ENCODE results near the gene WDR47. TPM values are rescaled to one million over a fixed set of nuclear protein-coding genes. Genes with fewer than 3 reads are reported as not detected.
"Not testable (repeated sequence)": the region's sequence is repeated elsewhere in the genome, so short reads cannot be mapped to it uniquely, and the experiment has no call there.

WDR47 gene
- total and polyA plus RNA-seq, 10 of the 15 experiments (the other 5 are each of a cell fraction or from before 2014, with no cell fraction given), result 2.4 to 9.7 (median 5.9) TPM

DNA sequence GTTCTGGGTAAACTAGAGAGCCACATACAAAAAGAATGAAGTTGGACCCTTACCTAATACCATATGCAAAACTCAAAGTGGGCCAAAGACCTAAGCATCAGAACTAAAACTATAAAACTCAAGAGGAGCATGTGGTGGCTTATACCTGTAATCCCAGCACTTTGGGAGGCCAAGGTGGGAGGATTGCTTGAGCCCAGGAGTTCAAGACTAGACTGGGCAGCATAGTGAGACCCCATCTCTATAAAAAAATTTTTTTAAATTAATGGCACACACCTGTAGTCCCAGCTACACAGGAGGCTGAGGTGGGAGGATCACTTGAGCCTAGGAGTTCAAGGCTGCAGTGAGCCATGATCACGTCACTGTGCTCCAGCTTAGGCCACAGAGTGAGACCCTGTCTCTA is 114.3 kb downstream of the WDR47 start:
- RAD21 ChIA-PET (ENCODE audit: unreplicated experiment); H3K27me3 ChIP-seq (replicated peaks in 1 of 2; ENCODE audit: control insufficient read depth in 2 of 2, insufficient read depth in 2 of 2, low read length in 1 of 2); FAIRE-seq; H4K20me1 ChIP-seq (ENCODE audit: control insufficient read depth, insufficient read depth); H3K4me3 ChIP-seq; in situ Hi-C loops (cut with MboI); H3K9me3 ChIP-seq (replicated peaks; ENCODE audit: control insufficient read depth, insufficient read depth, low read length); BruUV-seq (replicated peaks); H3K9ac ChIP-seq (ENCODE audit: control insufficient read depth, insufficient read depth, low read length); ATAC-seq; CTCF ChIA-PET; intact Hi-C loops (cut with micrococcal nuclease; ENCODE audit: unreplicated experiment); H2AFZ ChIP-seq (ENCODE audit: control insufficient read depth, low read depth, low read length); DNase-seq (ENCODE audit: low read depth, low spot score); H3K27ac ChIP-seq (ENCODE audit: control insufficient read depth, insufficient read depth); H3K4me2 ChIP-seq (ENCODE audit: control insufficient read depth, insufficient read depth); H3K79me2 ChIP-seq (ENCODE audit: control insufficient read depth, insufficient read depth, low read length); SMC1A ChIA-PET (ENCODE audit: uncharacterized antibody, unreplicated experiment); POLR2A ChIA-PET: not testable (repeated sequence)
- peaks cover 10% of the 10 kb centered on the region for H3K4me1 ChIP-seq (ENCODE audit: control insufficient read depth, insufficient read depth, low read length)
- H3K36me3 ChIP-seq (ENCODE audit: control insufficient read depth in 2 of 2, insufficient read depth in 2 of 2, low read length in 1 of 2), result peaks cover 2 to 32% of the 10 kb centered on the region in 2 experiments
- WGBS (ENCODE audit: insufficient coverage, insufficient replicate concordance, low lambda C conversion rate, missing lambda C conversion rate), result 100% methylated on average over 1 of the region's 1 CpG

DNA sequence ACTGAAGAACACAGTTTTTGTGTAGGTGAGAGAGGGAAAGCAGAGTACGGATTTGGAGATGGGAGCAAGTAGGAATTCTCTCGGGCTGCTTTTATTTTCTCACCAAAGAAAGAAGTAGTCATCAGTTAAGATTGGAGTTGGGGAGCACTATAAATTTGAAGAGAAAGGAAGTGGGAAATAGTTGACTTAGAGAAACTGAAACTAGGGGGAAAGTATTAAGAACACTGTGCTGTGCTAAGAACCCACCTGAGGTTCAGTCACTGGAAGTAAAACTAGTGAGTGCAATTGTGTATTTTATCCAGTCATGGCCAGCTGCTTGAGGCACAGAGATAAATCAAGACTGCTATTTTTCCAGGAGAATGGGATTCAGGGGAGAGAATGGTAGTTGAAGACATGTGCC is 116.0 kb downstream of the WDR47 start:
- no TSS peak for BruUV-seq (replicated peaks)
- intact Hi-C loops (cut with micrococcal nuclease; ENCODE audit: unreplicated experiment), result no loop called here
- peak overlapping the region; percentile 49; the same call in 1 of the 2 replicates for H3K4me2 ChIP-seq (ENCODE audit: control insufficient read depth, insufficient read depth)
- RAD21 ChIA-PET (ENCODE audit: unreplicated experiment), result interaction anchor here (1.6 kb wide), 1 partner anchor 100 kb away, joined by 6 read pairs; no protein-coding TSS in a partner anchor
- no peaks in the 10 kb centered on the region for H3K79me2 ChIP-seq (ENCODE audit: control insufficient read depth, insufficient read depth, low read length)
- SMC1A ChIA-PET (ENCODE audit: uncharacterized antibody, unreplicated experiment), result interaction anchor here (1.5 kb wide), 1 partner anchor 9 kb away, joined by 3 read pairs; no protein-coding TSS in a partner anchor
- in situ Hi-C loops (cut with MboI), result no loop called here
- H3K9ac ChIP-seq (ENCODE audit: control insufficient read depth, insufficient read depth, low read length), result no peak overlapping the region
- H3K9me3 ChIP-seq (replicated peaks; ENCODE audit: control insufficient read depth, insufficient read depth, low read length), result no peaks in the 10 kb centered on the region
- POLR2A ChIA-PET, result interaction anchor here (0.6 kb wide), 1 partner anchor 1151 kb away, joined by 3 read pairs; no protein-coding TSS in a partner anchor
- H3K27ac ChIP-seq (ENCODE audit: control insufficient read depth, insufficient read depth), result 0 out of 2 replicates have a peak overlapping the region, but pooled peaks have one; percentile 10
- DNase-seq (ENCODE audit: low read depth, low spot score) (no peak), ATAC-seq (peak; percentile 53), FAIRE-seq (no peak)
- no peaks in the 10 kb centered on the region for H4K20me1 ChIP-seq (ENCODE audit: control insufficient read depth, insufficient read depth)
- TF ChIP-seq SPI1 (IDR thresholded peaks at IDR 0.05; ENCODE audit: borderline replicate concordance, insufficient read depth, low read depth, low read length) (peak; percentile 51; the same call in 1 of the 2 replicates), NR2C2 (IDR thresholded peaks at IDR 0.05; ENCODE audit: borderline replicate concordance, control insufficient read depth, insufficient read length, low read depth) (no peak)
- TF ChIP-seq, protein P1, sequence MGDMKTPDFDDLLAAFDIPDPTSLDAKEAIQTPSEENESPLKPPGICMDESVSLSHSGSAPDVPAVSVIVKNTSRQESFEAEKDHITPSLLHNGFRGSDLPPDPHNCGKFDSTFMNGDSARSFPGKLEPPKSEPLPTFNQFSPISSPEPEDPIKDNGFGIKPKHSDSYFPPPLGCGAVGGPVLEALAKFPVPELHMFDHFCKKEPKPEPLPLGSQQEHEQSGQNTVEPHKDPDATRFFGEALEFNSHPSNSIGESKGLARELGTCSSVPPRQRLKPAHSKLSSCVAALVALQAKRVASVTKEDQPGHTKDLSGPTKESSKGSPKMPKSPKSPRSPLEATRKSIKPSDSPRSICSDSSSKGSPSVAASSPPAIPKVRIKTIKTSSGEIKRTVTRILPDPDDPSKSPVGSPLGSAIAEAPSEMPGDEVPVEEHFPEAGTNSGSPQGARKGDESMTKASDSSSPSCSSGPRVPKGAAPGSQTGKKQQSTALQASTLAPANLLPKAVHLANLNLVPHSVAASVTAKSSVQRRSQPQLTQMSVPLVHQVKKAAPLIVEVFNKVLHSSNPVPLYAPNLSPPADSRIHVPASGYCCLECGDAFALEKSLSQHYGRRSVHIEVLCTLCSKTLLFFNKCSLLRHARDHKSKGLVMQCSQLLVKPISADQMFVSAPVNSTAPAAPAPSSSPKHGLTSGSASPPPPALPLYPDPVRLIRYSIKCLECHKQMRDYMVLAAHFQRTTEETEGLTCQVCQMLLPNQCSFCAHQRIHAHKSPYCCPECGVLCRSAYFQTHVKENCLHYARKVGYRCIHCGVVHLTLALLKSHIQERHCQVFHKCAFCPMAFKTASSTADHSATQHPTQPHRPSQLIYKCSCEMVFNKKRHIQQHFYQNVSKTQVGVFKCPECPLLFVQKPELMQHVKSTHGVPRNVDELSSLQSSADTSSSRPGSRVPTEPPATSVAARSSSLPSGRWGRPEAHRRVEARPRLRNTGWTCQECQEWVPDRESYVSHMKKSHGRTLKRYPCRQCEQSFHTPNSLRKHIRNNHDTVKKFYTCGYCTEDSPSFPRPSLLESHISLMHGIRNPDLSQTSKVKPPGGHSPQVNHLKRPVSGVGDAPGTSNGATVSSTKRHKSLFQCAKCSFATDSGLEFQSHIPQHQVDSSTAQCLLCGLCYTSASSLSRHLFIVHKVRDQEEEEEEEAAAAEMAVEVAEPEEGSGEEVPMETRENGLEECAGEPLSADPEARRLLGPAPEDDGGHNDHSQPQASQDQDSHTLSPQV (IDR thresholded peaks at IDR 0.05), result no peak
- 98% methylated on average over 2 of the region's 2 CpGs for WGBS (ENCODE audit: insufficient coverage, insufficient replicate concordance, low lambda C conversion rate, missing lambda C conversion rate)
- CTCF ChIA-PET, result no interaction called here
- no peak overlapping the region for H2AFZ ChIP-seq (ENCODE audit: control insufficient read depth, low read depth, low read length)
- peaks cover 0 to 26% of the 10 kb centered on the region in 2 experiments; a peak in 3 of 4 replicates for H3K36me3 ChIP-seq (ENCODE audit: control insufficient read depth in 2 of 2, insufficient read depth in 2 of 2, low read length in 1 of 2)
- peaks cover 10% of the 10 kb centered on the region for H3K4me1 ChIP-seq (ENCODE audit: control insufficient read depth, insufficient read depth, low read length)
- no peak overlapping the region for H3K4me3 ChIP-seq
- H3K27me3 ChIP-seq (replicated peaks in 1 of 2; ENCODE audit: control insufficient read depth in 2 of 2, insufficient read depth in 2 of 2, low read length in 1 of 2), result no peaks in the 10 kb centered on the region
